GM18502 (cell line): ENCODE data around the gene CALHM3.

ENCODE experiments used
- ATAC-seq: cut with Tn5 transposase; IDR thresholded peaks from one replicate; pipeline ENCODE4 v1.9.1; 2021; ENCODE audit warnings: mild to moderate bottlenecking; ENCODE audit not compliant: unreplicated experiment, poor library complexity

The CALHM3 gene

GRCh38 chr10:103476046-103476768 is 2.8 kb downstream of the CALHM3 start:
- ATAC-seq = peak; percentile 49

GRCh38 chr10:103475437-103475836 is 3.6 kb downstream of the CALHM3 start:
- no peak for ATAC-seq

- ATAC-seq = no peak
These were observed 5.0 kb downstream of the CALHM3 start for GRCh38 chr10:103474077-103474476.

GRCh38 chr10:103473261-103473671 is 5.8 kb downstream of the CALHM3 start:
- ATAC-seq = no peak

GRCh38 chr10:103472005-103472404 is 7.0 kb downstream of the CALHM3 start:
- ATAC-seq = no peak

GRCh38 chr10:103470761-103471653 is 8.0 kb downstream of the CALHM3 start:
- ATAC-seq = peak; percentile 73

- no peak for ATAC-seq
These were observed 9.8 kb downstream of the CALHM3 start for GRCh38 chr10:103469201-103469600.

GRCh38 chr10:103467406-103467805 is 11.6 kb downstream of the CALHM3 start:
- ATAC-seq = peak; percentile 30

- ATAC-seq = no peak
These were observed 12.3 kb downstream of the CALHM3 start for GRCh38 chr10:103466734-103467133.

GRCh38 chr10:103465411-103466179 is 13.4 kb downstream of the CALHM3 start:
- no peak for ATAC-seq

- no peak for ATAC-seq
These were observed 15.5 kb downstream of the CALHM3 start for GRCh38 chr10:103463499-103463898.

- no peak for ATAC-seq
These were observed 19.4 kb downstream of the CALHM3 start for GRCh38 chr10:103459615-103460014.

- ATAC-seq = no peak
These were observed 20.3 kb downstream of the CALHM3 start, which contains the start of gene CALHM1 for GRCh38 chr10:103458720-103459119. CALHM1 (minus strand) TSS chr10:103458900; CDS start chr10:103458751, 149 bp downstream.

GRCh38 chr10:103457896-103458583 is 21.0 kb downstream of the CALHM3 start:
- ATAC-seq = no peak

- no peak for ATAC-seq
These were observed 21.8 kb downstream of the CALHM3 start for GRCh38 chr10:103457176-103457712.

- no peak for ATAC-seq
These were observed 22.9 kb downstream of the CALHM3 start for GRCh38 chr10:103456074-103456660.

- ATAC-seq = no peak
These were observed 23.8 kb downstream of the CALHM3 start for GRCh38 chr10:103455235-103455634.

GRCh38 chr10:103454026-103454425 is 25.0 kb downstream of the CALHM3 start:
- ATAC-seq = no peak

GRCh38 chr10:103452506-103453230 is 26.4 kb downstream of the CALHM3 start:
- ATAC-seq = no peak
